Liver (tissue), 9 donors: ENCODE measurements around the gene TSTD2. TPM values are rescaled to one million over a fixed set of nuclear protein-coding genes. Genes with fewer than 3 reads are reported as not detected.

Source experiments
- DNase-seq: peaks from one replicate; pipeline ENCODE4 v3.0.0-alpha.2; 2017; ENCODE audit warnings: low spot score
- H3K27ac ChIP-seq, 2 donors: one replicate each; pipeline ENCODE4 v1.7.0; 2013; ENCODE audit warnings: inconsistent platforms in 2 of 2, low read length in 2 of 2, control low read depth in 1 of 2, low read depth in 1 of 2, mild to moderate bottlenecking in 1 of 2
- H3K27me3 ChIP-seq, 4 donors: one replicate each; pipeline versions ENCODE4 v1.6.1 to v1.7.0; 2013; ENCODE audit warnings: low read length in 3 of 4, inconsistent platforms in 1 of 4, mild to moderate bottlenecking in 1 of 4, moderate library complexity in 1 of 4; ENCODE audit not compliant: control insufficient read depth in 4 of 4, insufficient read depth in 4 of 4
- H3K36me3 ChIP-seq, 4 donors: one replicate each; pipeline versions ENCODE4 v1.6.1 to v1.7.0; 2013; ENCODE audit warnings: low read length in 3 of 4, mild to moderate bottlenecking in 3 of 4, low read depth in 1 of 4, moderate library complexity in 1 of 4; ENCODE audit not compliant: control insufficient read depth in 4 of 4, insufficient read depth in 3 of 4
- H3K4me1 ChIP-seq, 4 donors: one replicate each; pipeline versions ENCODE4 v1.6.1 to v1.7.0; 2013; ENCODE audit warnings: low read length in 3 of 4, mild to moderate bottlenecking in 3 of 4, moderate library complexity in 1 of 4; ENCODE audit not compliant: control insufficient read depth in 4 of 4, insufficient read depth in 4 of 4
- H3K4me3 ChIP-seq, 3 donors: one replicate each; pipeline versions ENCODE4 v1.6.1 to v1.7.0; 2013; ENCODE audit warnings: low read length in 3 of 3, control low read depth in 1 of 3, low read depth in 1 of 3, mild to moderate bottlenecking in 1 of 3
- H3K9ac ChIP-seq, 2 donors: one replicate each; pipeline ENCODE4 v1.7.0; 2013; ENCODE audit warnings: low read length in 2 of 2, mild to moderate bottlenecking in 2 of 2, moderate library complexity in 2 of 2, control low read depth in 1 of 2, low read depth in 1 of 2
- H3K9me3 ChIP-seq, 4 donors: one replicate each; pipeline versions ENCODE4 v1.6.1 to v1.7.0; 2013; ENCODE audit warnings: low read length in 3 of 4; ENCODE audit not compliant: control insufficient read depth in 4 of 4
- EGR1 ChIP-seq, 2 donors: IDR thresholded peaks; 2 replicates each; pipeline ENCODE4 v1.6.1; 2016 to 2018; ENCODE audit warnings: antibody characterized with exemption in 2 of 2, low read depth in 2 of 2
- FOXA1 ChIP-seq: IDR thresholded peaks from 2 replicates; pipeline ENCODE4 v1.6.1; 2016; ENCODE audit warnings: antibody characterized with exemption
- HNF4A ChIP-seq, 2 donors: conservative IDR thresholded peaks; 2 replicates each; pipeline ENCODE4 v1.6.1; 2016; ENCODE audit warnings: antibody characterized with exemption in 2 of 2, mild to moderate bottlenecking in 2 of 2
- HNF4G ChIP-seq: IDR thresholded peaks from 2 replicates; pipeline ENCODE4 v1.6.1; 2016; ENCODE audit warnings: antibody characterized with exemption
- JUND ChIP-seq, 2 donors: IDR thresholded peaks; 2 replicates each; pipeline ENCODE4 v1.6.1; 2016; ENCODE audit warnings: antibody characterized with exemption in 2 of 2
- NR2F2 ChIP-seq: IDR thresholded peaks from 2 replicates; pipeline ENCODE4 v1.6.1; 2016; ENCODE audit warnings: antibody characterized with exemption
- RAD21 ChIP-seq, 2 donors: IDR thresholded peaks; 2 replicates each; pipeline ENCODE4 v1.6.1; 2016; ENCODE audit warnings: antibody characterized with exemption in 2 of 2, mild to moderate bottlenecking in 2 of 2
- RXRA ChIP-seq, 2 donors: IDR thresholded peaks; 2 replicates each; pipeline ENCODE4 v1.6.1; 2017 to 2018; ENCODE audit warnings: antibody characterized with exemption in 2 of 2, mild to moderate bottlenecking in 1 of 2
- SP1 ChIP-seq: IDR thresholded peaks from 2 replicates; pipeline ENCODE4 v1.6.1; 2018; ENCODE audit warnings: antibody characterized with exemption, mild to moderate bottlenecking
- YY1 ChIP-seq: IDR thresholded peaks from 2 replicates; pipeline ENCODE4 v1.6.1; 2016; ENCODE audit warnings: antibody characterized with exemption, mild to moderate bottlenecking
- WGBS: extraction: QIAGEN DNeasy Blood & Tissue Kit; methylation state at CpG from one replicate; pipeline ENCODE4 v1.1.7; 2013; 5-methylcytosine and 5-hydroxymethylcytosine counted together
- polyA plus RNA-seq, 2 donors: library from polyadenylated mRNA; stranded (reverse) in 1 of 2; unstranded in 1 of 2; fragments of 200-250 nt in 1 of 2; fragments of >200 nt in 1 of 2; fragmentation: Nextera tagmentation in 1 of 2; extraction: Ambion mirVana in 1 of 2; gene quantifications; one replicate each; pipeline versions ENCODE4 v1.2.1 to v1.2.3, GENCODE V29; 2013 to 2015
- total RNA-seq, 2 donors: library from RNA; depleted of rRNA; stranded (reverse); fragments of >200 nt; gene quantifications; one replicate each; pipeline ENCODE4 v1.2.3, GENCODE V29; 2014
- TF ChIP-seq, protein P1 (sequence below): IDR thresholded peaks from 2 replicates; pipeline ENCODE4 v1.6.1; 2016; ENCODE audit warnings: antibody characterized with exemption
- TF ChIP-seq, protein P2 (sequence below): IDR thresholded peaks from 2 replicates; pipeline ENCODE4 v1.6.1; 2016; ENCODE audit warnings: antibody characterized with exemption
- TF ChIP-seq, protein P3 (sequence below): fragments of 150-350 bp; IDR thresholded peaks from 2 replicates; pipeline ENCODE4 v1.5.1; 2017; ENCODE audit warnings: improper control_type of control experiment, low read depth, low read length; ENCODE audit not compliant: missing input control
- TF ChIP-seq, protein P4 (sequence below): IDR thresholded peaks from 2 replicates; pipeline ENCODE4 v1.6.1; 2016; ENCODE audit warnings: antibody characterized with exemption, mild to moderate bottlenecking
- donor health status: healthy.
- donor health status: healthy.
- donor health status: healthy.
- donor health status: healthy.
- donor health status: healthy.

TSTD2 gene
- total and polyA plus RNA-seq, 4 donors: 4.6 to 13.8 (median 7.1) TPM

DNA sequence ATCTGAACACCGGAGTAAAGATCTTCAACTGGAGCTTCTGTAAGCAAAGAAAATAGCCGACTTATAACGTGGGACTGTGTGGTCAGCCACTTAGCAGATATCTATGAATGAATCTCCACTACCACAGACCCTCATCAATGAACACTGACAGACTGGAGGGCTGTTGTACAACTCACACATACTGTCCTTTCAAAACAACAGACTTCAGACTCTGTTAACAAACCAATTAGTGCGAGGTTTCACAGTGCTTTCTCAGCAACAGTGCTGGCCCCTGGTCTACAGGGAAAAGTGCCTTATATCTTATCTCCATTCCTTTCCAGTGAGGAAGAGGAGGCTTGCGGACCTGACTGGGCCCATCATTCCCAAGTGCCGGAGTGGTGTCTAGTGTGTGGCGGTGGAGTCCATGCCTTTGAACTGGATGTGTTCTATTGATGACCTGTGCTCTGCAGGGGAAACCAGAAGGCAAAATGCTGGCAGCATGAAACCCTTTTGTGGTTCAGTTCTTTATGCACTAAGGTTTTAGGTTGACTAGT, 33.8 kb downstream of the TSTD2 start:
- Histone ChIP-seq H3K36me3 (peaks cover 4 to 42% (median 30%) of the 10 kb centered on the region in 4 donors), H3K27ac (no peak overlapping the region), H3K27me3 (no peaks in the 10 kb centered on the region), H3K9ac (no peak overlapping the region), H3K4me1 (peaks cover 0 to 4% (median 2%) of the 10 kb centered on the region in 4 donors), H3K9me3 (no peaks in the 10 kb centered on the region), H3K4me3 (no peak overlapping the region)
- WGBS: 76% methylated on average over 7 of the region's 7 CpGs
- DNase-seq: no peak
- TF ChIP-seq RXRA (IDR thresholded peaks at IDR 0.05): no peak
- no peak for TF ChIP-seq YY1
- TF ChIP-seq, protein P1, sequence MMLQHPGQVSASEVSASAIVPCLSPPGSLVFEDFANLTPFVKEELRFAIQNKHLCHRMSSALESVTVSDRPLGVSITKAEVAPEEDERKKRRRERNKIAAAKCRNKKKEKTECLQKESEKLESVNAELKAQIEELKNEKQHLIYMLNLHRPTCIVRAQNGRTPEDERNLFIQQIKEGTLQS: no peak
- TF ChIP-seq, protein P2, sequence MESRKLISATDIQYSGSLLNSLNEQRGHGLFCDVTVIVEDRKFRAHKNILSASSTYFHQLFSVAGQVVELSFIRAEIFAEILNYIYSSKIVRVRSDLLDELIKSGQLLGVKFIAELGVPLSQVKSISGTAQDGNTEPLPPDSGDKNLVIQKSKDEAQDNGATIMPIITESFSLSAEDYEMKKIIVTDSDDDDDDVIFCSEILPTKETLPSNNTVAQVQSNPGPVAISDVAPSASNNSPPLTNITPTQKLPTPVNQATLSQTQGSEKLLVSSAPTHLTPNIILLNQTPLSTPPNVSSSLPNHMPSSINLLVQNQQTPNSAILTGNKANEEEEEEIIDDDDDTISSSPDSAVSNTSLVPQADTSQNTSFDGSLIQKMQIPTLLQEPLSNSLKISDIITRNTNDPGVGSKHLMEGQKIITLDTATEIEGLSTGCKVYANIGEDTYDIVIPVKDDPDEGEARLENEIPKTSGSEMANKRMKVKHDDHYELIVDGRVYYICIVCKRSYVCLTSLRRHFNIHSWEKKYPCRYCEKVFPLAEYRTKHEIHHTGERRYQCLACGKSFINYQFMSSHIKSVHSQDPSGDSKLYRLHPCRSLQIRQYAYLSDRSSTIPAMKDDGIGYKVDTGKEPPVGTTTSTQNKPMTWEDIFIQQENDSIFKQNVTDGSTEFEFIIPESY: no peak
- no peak for TF ChIP-seq JUND (IDR thresholded peaks at IDR 0.05)

DNA sequence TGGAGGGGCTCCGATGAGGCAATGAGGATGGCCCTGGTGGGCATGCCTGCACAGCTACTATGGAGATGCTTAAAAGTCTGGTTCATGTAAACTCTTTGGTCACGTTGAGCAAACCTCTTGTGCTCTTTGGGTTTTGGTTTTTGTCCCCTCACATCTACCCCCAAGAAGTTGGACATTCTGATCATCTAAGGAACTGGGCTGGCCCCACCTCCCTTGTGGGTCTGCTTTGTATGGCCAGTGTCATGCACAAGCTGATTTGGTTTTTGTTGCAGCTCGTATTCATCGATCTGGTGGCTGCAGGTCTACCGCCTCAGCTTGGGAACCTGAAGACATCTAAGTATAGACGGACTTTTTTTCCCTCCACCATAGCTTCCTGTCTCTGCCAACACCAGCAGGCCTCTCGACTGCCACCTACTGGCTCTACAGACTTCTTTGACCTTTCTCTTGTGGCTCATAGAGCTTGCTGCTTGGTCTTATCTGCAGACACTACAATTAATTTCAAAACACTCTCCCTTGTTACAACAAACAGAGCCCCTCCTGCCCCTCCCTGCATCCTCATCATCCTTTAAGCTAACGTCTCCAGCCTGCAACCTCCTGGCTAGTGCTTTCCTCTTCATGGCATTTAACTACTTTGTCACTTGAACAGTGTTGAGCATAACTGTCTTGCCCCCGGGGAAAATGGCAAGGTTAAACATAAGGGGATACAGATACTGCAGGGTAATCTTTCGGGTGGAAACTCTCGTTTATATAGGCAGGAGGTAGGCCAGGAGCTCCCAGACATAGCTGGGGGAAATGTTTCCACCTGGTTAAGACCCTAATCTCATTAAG, 34.5 kb downstream of the TSTD2 start:
- no peak overlapping the region for H3K4me3 ChIP-seq
- TF ChIP-seq, protein P2: no peak
- TF ChIP-seq, protein P1: no peak
- TF ChIP-seq HNF4G: no peak
- TF ChIP-seq YY1: no peak
- TF ChIP-seq RAD21 (IDR thresholded peaks at IDR 0.05): peak; percentile 90 to 94
- TF ChIP-seq JUND (IDR thresholded peaks at IDR 0.05): no peak
- no peak for TF ChIP-seq FOXA1
- TF ChIP-seq RXRA (IDR thresholded peaks at IDR 0.05): no peak
- peak in 1 of 2 donors; percentile 13 for TF ChIP-seq HNF4A (conservative IDR thresholded peaks at IDR 0.05)
- no peak for TF ChIP-seq SP1
- TF ChIP-seq, protein P3, sequence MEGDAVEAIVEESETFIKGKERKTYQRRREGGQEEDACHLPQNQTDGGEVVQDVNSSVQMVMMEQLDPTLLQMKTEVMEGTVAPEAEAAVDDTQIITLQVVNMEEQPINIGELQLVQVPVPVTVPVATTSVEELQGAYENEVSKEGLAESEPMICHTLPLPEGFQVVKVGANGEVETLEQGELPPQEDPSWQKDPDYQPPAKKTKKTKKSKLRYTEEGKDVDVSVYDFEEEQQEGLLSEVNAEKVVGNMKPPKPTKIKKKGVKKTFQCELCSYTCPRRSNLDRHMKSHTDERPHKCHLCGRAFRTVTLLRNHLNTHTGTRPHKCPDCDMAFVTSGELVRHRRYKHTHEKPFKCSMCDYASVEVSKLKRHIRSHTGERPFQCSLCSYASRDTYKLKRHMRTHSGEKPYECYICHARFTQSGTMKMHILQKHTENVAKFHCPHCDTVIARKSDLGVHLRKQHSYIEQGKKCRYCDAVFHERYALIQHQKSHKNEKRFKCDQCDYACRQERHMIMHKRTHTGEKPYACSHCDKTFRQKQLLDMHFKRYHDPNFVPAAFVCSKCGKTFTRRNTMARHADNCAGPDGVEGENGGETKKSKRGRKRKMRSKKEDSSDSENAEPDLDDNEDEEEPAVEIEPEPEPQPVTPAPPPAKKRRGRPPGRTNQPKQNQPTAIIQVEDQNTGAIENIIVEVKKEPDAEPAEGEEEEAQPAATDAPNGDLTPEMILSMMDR: peak; percentile 73
- TF ChIP-seq, protein P4, sequence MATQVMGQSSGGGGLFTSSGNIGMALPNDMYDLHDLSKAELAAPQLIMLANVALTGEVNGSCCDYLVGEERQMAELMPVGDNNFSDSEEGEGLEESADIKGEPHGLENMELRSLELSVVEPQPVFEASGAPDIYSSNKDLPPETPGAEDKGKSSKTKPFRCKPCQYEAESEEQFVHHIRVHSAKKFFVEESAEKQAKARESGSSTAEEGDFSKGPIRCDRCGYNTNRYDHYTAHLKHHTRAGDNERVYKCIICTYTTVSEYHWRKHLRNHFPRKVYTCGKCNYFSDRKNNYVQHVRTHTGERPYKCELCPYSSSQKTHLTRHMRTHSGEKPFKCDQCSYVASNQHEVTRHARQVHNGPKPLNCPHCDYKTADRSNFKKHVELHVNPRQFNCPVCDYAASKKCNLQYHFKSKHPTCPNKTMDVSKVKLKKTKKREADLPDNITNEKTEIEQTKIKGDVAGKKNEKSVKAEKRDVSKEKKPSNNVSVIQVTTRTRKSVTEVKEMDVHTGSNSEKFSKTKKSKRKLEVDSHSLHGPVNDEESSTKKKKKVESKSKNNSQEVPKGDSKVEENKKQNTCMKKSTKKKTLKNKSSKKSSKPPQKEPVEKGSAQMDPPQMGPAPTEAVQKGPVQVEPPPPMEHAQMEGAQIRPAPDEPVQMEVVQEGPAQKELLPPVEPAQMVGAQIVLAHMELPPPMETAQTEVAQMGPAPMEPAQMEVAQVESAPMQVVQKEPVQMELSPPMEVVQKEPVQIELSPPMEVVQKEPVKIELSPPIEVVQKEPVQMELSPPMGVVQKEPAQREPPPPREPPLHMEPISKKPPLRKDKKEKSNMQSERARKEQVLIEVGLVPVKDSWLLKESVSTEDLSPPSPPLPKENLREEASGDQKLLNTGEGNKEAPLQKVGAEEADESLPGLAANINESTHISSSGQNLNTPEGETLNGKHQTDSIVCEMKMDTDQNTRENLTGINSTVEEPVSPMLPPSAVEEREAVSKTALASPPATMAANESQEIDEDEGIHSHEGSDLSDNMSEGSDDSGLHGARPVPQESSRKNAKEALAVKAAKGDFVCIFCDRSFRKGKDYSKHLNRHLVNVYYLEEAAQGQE: no peak
- no peak for TF ChIP-seq EGR1 (IDR thresholded peaks at IDR 0.05; ENCODE audit: low read depth in 2 of 2)
- TF ChIP-seq NR2F2: no peak
- H3K9me3 ChIP-seq: no peaks in the 10 kb centered on the region
- WGBS: 27% methylated on average over 11 of the region's 11 CpGs
- H3K9ac ChIP-seq: no peak overlapping the region
- H3K36me3 ChIP-seq: peaks cover 4 to 37% (median 25%) of the 10 kb centered on the region in 4 donors
- H3K27ac ChIP-seq: no peak overlapping the region
- no peaks in the 10 kb centered on the region for H3K27me3 ChIP-seq
- peak; percentile 73 for DNase-seq
- H3K4me1 ChIP-seq: peaks cover 0 to 4% (median 2%) of the 10 kb centered on the region in 4 donors
